Activated naive CD4-positive, alpha-beta T cell treated with anti-CD3 and anti-CD28 coated beads, Interleukin-2, amount 10 ng/mL, durations not matched to agents 7 days and 5 days (primary cell): Measurements from ENCODE around the gene FAM234A.
"Not testable (repeated sequence)": the region's sequence is repeated elsewhere in the genome, so short reads cannot be mapped to it uniquely, and the experiment has no call there.

Source experiments
- CTCF ChIA-PET: fragments of 350-600 bp; sonication (Branson Sonifier 250); formaldehyde crosslinking; loops from one replicate; lab custom pipeline; 2021; ENCODE audit warnings: antibody characterized with exemption; lab: Charles Lee
- DNase-seq: peaks from one replicate; pipeline ENCODE4 v3.0.0-alpha.2; 2020
- H3K27ac Mint-ChIP-seq: one replicate; pipeline ENCODE4 v1.8.0; 2021; ENCODE audit warnings: mild to moderate bottlenecking, moderate library complexity, mixed read lengths
- H3K27me3 Mint-ChIP-seq: one replicate; pipeline ENCODE4 v1.8.0; 2021; ENCODE audit warnings: mild to moderate bottlenecking, mixed read lengths
- H3K36me3 Mint-ChIP-seq: one replicate; pipeline ENCODE4 v1.8.0; 2021; ENCODE audit warnings: mixed read lengths
- H3K4me1 Mint-ChIP-seq: one replicate; pipeline ENCODE4 v1.8.0; 2021; ENCODE audit warnings: mixed read lengths
- H3K4me3 Mint-ChIP-seq: one replicate; pipeline ENCODE4 v1.8.0; 2021; ENCODE audit warnings: mild to moderate bottlenecking, moderate library complexity, mixed read lengths
- H3K9me3 Mint-ChIP-seq: one replicate; pipeline ENCODE4 v1.8.0; 2021; ENCODE audit warnings: mixed read lengths

The FAM234A gene

GRCh38 chr16:265002-265529, 30.4 kb downstream of the FAM234A start:
- Mint-ChIP-seq H3K27ac (no peak overlapping the region), H3K27me3 (peaks cover 6% of the 10 kb centered on the region), H3K4me1 (no peaks in the 10 kb centered on the region), H3K36me3 (peaks cover 6% of the 10 kb centered on the region), H3K4me3 (no peak overlapping the region), H3K9me3 (peaks cover 8% of the 10 kb centered on the region)
- CTCF ChIA-PET, result no interaction called here
- no peak for DNase-seq

GRCh38 chr16:265711-266110, 31.1 kb downstream of the FAM234A start:
- CTCF ChIA-PET, result no interaction called here
- H3K9me3 Mint-ChIP-seq, result peaks cover 8% of the 10 kb centered on the region
- H3K36me3 Mint-ChIP-seq, result peaks cover 2% of the 10 kb centered on the region
- H3K4me3 Mint-ChIP-seq, result no peak overlapping the region
- no peak overlapping the region for H3K27ac Mint-ChIP-seq
- H3K27me3 Mint-ChIP-seq, result peaks cover 7% of the 10 kb centered on the region
- H3K4me1 Mint-ChIP-seq, result no peaks in the 10 kb centered on the region
- no peak for DNase-seq

- CTCF ChIA-PET, result no interaction called here
- Mint-ChIP-seq H3K4me3 (no peak overlapping the region), H3K4me1 (no peaks in the 10 kb centered on the region), H3K36me3 (peaks cover 2% of the 10 kb centered on the region), H3K27ac (no peak overlapping the region), H3K27me3 (peaks cover 7% of the 10 kb centered on the region), H3K9me3 (peaks cover 8% of the 10 kb centered on the region)
- no peak for DNase-seq
These were observed 31.9 kb downstream of the FAM234A start for GRCh38 chr16:266258-267164.

- H3K27me3 Mint-ChIP-seq, result peaks cover 14% of the 10 kb centered on the region
- DNase-seq, H3K27ac Mint-ChIP-seq, CTCF ChIA-PET, H3K36me3 Mint-ChIP-seq, H3K9me3 Mint-ChIP-seq, H3K4me1 Mint-ChIP-seq, H3K4me3 Mint-ChIP-seq: not testable (repeated sequence)
These were observed 32.9 kb downstream of the FAM234A start for GRCh38 chr16:267562-267961.

GRCh38 chr16:268141-269053, 33.8 kb downstream of the FAM234A start:
- peaks cover 20% of the 10 kb centered on the region for H3K27me3 Mint-ChIP-seq
- no peaks in the 10 kb centered on the region for H3K4me1 Mint-ChIP-seq
- H3K36me3 Mint-ChIP-seq, result peaks cover 2% of the 10 kb centered on the region
- peaks cover 8% of the 10 kb centered on the region for H3K9me3 Mint-ChIP-seq
- H3K27ac Mint-ChIP-seq, result no peak overlapping the region
- DNase-seq, result no peak
- CTCF ChIA-PET, result no interaction called here
- H3K4me3 Mint-ChIP-seq, result no peak overlapping the region

GRCh38 chr16:269061-269796, 34.6 kb downstream of the FAM234A start:
- H3K9me3 Mint-ChIP-seq, result peaks cover 8% of the 10 kb centered on the region
- H3K27me3 Mint-ChIP-seq, result peaks cover 25% of the 10 kb centered on the region
- H3K4me3 Mint-ChIP-seq, result no peak overlapping the region
- no peak overlapping the region for H3K27ac Mint-ChIP-seq
- CTCF ChIA-PET, result no interaction called here
- no peaks in the 10 kb centered on the region for H3K4me1 Mint-ChIP-seq
- DNase-seq, result no peak
- no peaks in the 10 kb centered on the region for H3K36me3 Mint-ChIP-seq

- no peaks in the 10 kb centered on the region for H3K36me3 Mint-ChIP-seq
- peaks cover 2% of the 10 kb centered on the region for H3K4me1 Mint-ChIP-seq
- H3K27me3 Mint-ChIP-seq, result peaks cover 38% of the 10 kb centered on the region
- peaks cover 8% of the 10 kb centered on the region for H3K9me3 Mint-ChIP-seq
- CTCF ChIA-PET, result no interaction called here
- H3K27ac Mint-ChIP-seq, result no peak overlapping the region
- no peak overlapping the region for H3K4me3 Mint-ChIP-seq
- no peak for DNase-seq
These were observed 36.0 kb downstream of the FAM234A start for GRCh38 chr16:270381-271255.

- Mint-ChIP-seq H3K27ac (no peak overlapping the region), H3K36me3 (no peaks in the 10 kb centered on the region), H3K4me1 (peaks cover 5% of the 10 kb centered on the region), H3K27me3 (peaks cover 58% of the 10 kb centered on the region), H3K4me3 (no peak overlapping the region), H3K9me3 (peaks cover 2% of the 10 kb centered on the region)
- CTCF ChIA-PET, result no interaction called here
- DNase-seq, result no peak
These were observed 38.3 kb downstream of the FAM234A start for GRCh38 chr16:272633-273546.

- peaks cover 6% of the 10 kb centered on the region for H3K4me1 Mint-ChIP-seq
- no peaks in the 10 kb centered on the region for H3K36me3 Mint-ChIP-seq
- no peaks in the 10 kb centered on the region for H3K9me3 Mint-ChIP-seq
- no peak for DNase-seq
- H3K27ac Mint-ChIP-seq, result no peak overlapping the region
- H3K27me3 Mint-ChIP-seq, result peaks cover 67% of the 10 kb centered on the region
- no peak overlapping the region for H3K4me3 Mint-ChIP-seq
- CTCF ChIA-PET, result no interaction called here
These were observed 39.2 kb downstream of the FAM234A start for GRCh38 chr16:273547-274421.

- H3K27me3 Mint-ChIP-seq, result peaks cover 74% of the 10 kb centered on the region
- H3K27ac Mint-ChIP-seq, result no peak overlapping the region
- H3K36me3 Mint-ChIP-seq, result no peaks in the 10 kb centered on the region
- H3K9me3 Mint-ChIP-seq, result no peaks in the 10 kb centered on the region
- H3K4me1 Mint-ChIP-seq, result peaks cover 12% of the 10 kb centered on the region
- peak; percentile 42 for DNase-seq
- CTCF ChIA-PET, result no interaction called here
- no peak overlapping the region for H3K4me3 Mint-ChIP-seq
These were observed 40.5 kb downstream of the FAM234A start for GRCh38 chr16:275041-275641.

GRCh38 chr16:275786-276232, 41.2 kb downstream of the FAM234A start, which contains the start of gene RGS11:
RGS11 (minus strand) TSS chr16:275944; CDS start chr16:275911, 33 bp downstream.
- Mint-ChIP-seq H3K9me3 (no peaks in the 10 kb centered on the region), H3K27me3 (peaks cover 76% of the 10 kb centered on the region), H3K4me3 (peak within 1 kb of the TSS; percentile 12), H3K27ac (no peak within 1 kb of the TSS), H3K36me3 (no peaks in the 10 kb centered on the region), H3K4me1 (peaks cover 12% of the 10 kb centered on the region)
- no peak for DNase-seq
- CTCF ChIA-PET, result no interaction called here
